Measurements from ENCODE around the gene SYPL1.

GRCh38 chr7:106102387-106102966 is 9.6 kb downstream of the SYPL1 start:
- TF ChIP-seq CTCF (IDR thresholded peaks at IDR 0.05; ENCODE audit: insufficient read depth, low read length) (no peak), POLR2AphosphoS5 (IDR thresholded peaks at IDR 0.05; ENCODE audit: low read depth) (no peak)

Measured in HL-60 (cell line).